GM12878 (cell line): ENCODE measurements around the gene CCR7. TPM values are rescaled to one million over a fixed set of nuclear protein-coding genes. Genes with fewer than 3 reads are reported as not detected.

Source experiments
- CUX1 ChIP-seq: IDR thresholded peaks from 2 replicates; pipeline ENCODE4 v1.6.1; 2012; ENCODE audit warnings: improper control_type of control experiment, low read depth, low read length; ENCODE audit not compliant: insufficient replicate concordance
- EP300 ChIP-seq, 2 experiments: fragments of 150-350 bp in 1 of 2; IDR thresholded peaks; 2 replicates each; pipeline ENCODE4 v1.6.1; 2011 to 2012; ENCODE audit warnings: low read depth in 2 of 2, low read length in 2 of 2, borderline replicate concordance in 1 of 2, improper control_type of control experiment in 1 of 2, inconsistent platforms in 1 of 2; ENCODE audit not compliant: control insufficient read depth in 1 of 2
- HDGF ChIP-seq: fragments of 450-650 bp; IDR thresholded peaks from 2 replicates; pipeline ENCODE4 v1.6.1; 2016; ENCODE audit warnings: antibody characterized with exemption
- IRF4 ChIP-seq: IDR thresholded peaks from 2 replicates; pipeline ENCODE4 v1.6.1; 2011; ENCODE audit warnings: low read depth, low read length
- IRF5 ChIP-seq: fragments of 450-650 bp; IDR thresholded peaks from 2 replicates; pipeline ENCODE4 v1.6.1; 2017; ENCODE audit warnings: borderline replicate concordance
- RELA ChIP-seq: fragments of 450-650 bp; IDR thresholded peaks from 2 replicates; pipeline ENCODE4 v1.8.0; 2014; ENCODE audit warnings: borderline replicate concordance; ENCODE audit not compliant: partially characterized antibody
- polyA plus RNA-seq, 11 experiments: library from polyadenylated mRNA; depleted of rRNA in 4 of 11; unstranded in 6 of 11; stranded (reverse) in 5 of 11; fragments of >200 nt; fragmentation: Nextera tagmentation in 4 of 11; fragmentation: Illumina TruSeq in 1 of 11; extraction: Ambion mirVana in 4 of 11; extraction: Trizol in 1 of 11; gene quantifications; 1 replicate in 1 of 11; 2 replicates in 10 of 11; pipeline versions ENCODE4 v1.2.1 to v1.2.3, GENCODE V29; 2011 to 2016; ENCODE audit warnings: inconsistent platforms in 2 of 11, missing spikeins in 2 of 11, low read depth in 1 of 11
- total RNA-seq, 4 experiments: library from RNA; depleted of rRNA in 3 of 4; stranded (reverse); fragments of >200 nt in 3 of 4; fragmentation: Illumina TruSeq in 1 of 4; extraction: Trizol in 1 of 4; gene quantifications; 2 replicates each; pipeline versions ENCODE4 v1.2.1 to v1.2.3, GENCODE V29; 2013 to 2021

CCR7 gene
- total and polyA plus RNA-seq, 10 of the 15 experiments (the other 5 are each of a cell fraction or from before 2014, with no cell fraction given): 131 to 1,171 (median 260) TPM

GRCh38 chr17:40511136-40511535, 54.1 kb downstream of the CCR7 start (continued):
- TF ChIP-seq CUX1 (no peak), RELA (no peak), HDGF (no peak), IRF4 (no peak), IRF5 (no peak), EP300 (IDR thresholded peaks at IDR 0.05; ENCODE audit: borderline replicate concordance in 1 of 2, control insufficient read depth in 1 of 2, low read depth in 2 of 2, low read length in 2 of 2) (no peak)
- TF ChIP-seq, all 136 proteins: peak for 0
